HuH-7 (cell line): ENCODE data around the gene SLC39A13.

Source experiments
- DNase-seq: peaks from one replicate; pipeline ENCODE4 v3.0.0; 2011; ENCODE audit warnings: low spot score

The SLC39A13 gene

GRCh38 chr11:47453365-47453764 lies 45.0 kb downstream of the SLC39A13 start:
- no peak for DNase-seq

- DNase-seq, result peak; percentile 85
Measured at GRCh38 chr11:47454258-47454671, 45.9 kb downstream of the SLC39A13 start.

GRCh38 chr11:47460571-47461235 lies 52.3 kb downstream of the SLC39A13 start:
- DNase-seq, result no peak

GRCh38 chr11:47461876-47462275 lies 53.5 kb downstream of the SLC39A13 start:
- DNase-seq, result no peak

GRCh38 chr11:47464483-47464882 lies 56.1 kb downstream of the SLC39A13 start:
- DNase-seq, result no peak
